ENCODE data around the gene FLT4.

FLT4 gene

DNA sequence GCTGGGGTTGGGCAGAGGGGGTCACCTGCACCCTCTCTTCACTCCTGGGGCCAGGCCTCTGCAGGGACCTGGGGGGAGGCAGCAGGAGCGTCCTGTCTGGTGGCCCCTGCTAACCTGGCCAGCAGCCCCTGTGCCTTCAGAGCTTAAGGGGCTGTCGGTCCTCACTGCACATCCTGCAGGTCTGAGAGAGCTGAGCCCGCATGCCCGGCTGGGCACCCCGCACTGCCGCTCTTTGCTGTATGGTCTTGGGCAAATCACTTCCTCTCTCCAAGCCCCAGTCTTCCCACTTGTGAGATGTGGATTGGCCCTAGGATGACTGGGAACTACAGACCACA is 7.9 kb downstream of the FLT4 start:
- no peaks in the 10 kb centered on the region for H3K9me3 ChIP-seq
- H3K4me3 ChIP-seq (ENCODE audit: low read depth in 1 of 2, low read length in 1 of 2): no peak overlapping the region
- TF ChIP-seq, protein P1, sequence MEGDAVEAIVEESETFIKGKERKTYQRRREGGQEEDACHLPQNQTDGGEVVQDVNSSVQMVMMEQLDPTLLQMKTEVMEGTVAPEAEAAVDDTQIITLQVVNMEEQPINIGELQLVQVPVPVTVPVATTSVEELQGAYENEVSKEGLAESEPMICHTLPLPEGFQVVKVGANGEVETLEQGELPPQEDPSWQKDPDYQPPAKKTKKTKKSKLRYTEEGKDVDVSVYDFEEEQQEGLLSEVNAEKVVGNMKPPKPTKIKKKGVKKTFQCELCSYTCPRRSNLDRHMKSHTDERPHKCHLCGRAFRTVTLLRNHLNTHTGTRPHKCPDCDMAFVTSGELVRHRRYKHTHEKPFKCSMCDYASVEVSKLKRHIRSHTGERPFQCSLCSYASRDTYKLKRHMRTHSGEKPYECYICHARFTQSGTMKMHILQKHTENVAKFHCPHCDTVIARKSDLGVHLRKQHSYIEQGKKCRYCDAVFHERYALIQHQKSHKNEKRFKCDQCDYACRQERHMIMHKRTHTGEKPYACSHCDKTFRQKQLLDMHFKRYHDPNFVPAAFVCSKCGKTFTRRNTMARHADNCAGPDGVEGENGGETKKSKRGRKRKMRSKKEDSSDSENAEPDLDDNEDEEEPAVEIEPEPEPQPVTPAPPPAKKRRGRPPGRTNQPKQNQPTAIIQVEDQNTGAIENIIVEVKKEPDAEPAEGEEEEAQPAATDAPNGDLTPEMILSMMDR (IDR thresholded peaks at IDR 0.05): no peak
- no peaks in the 10 kb centered on the region for H3K4me1 ChIP-seq (ENCODE audit: control insufficient read depth in 1 of 2, insufficient read depth in 1 of 2, low read depth in 1 of 2, low read length in 1 of 2)
- H3K36me3 ChIP-seq: no peaks in the 10 kb centered on the region
- no peak overlapping the region for H3K27ac ChIP-seq
- H3K27me3 ChIP-seq: peaks cover 27% of the 10 kb centered on the region

DNA sequence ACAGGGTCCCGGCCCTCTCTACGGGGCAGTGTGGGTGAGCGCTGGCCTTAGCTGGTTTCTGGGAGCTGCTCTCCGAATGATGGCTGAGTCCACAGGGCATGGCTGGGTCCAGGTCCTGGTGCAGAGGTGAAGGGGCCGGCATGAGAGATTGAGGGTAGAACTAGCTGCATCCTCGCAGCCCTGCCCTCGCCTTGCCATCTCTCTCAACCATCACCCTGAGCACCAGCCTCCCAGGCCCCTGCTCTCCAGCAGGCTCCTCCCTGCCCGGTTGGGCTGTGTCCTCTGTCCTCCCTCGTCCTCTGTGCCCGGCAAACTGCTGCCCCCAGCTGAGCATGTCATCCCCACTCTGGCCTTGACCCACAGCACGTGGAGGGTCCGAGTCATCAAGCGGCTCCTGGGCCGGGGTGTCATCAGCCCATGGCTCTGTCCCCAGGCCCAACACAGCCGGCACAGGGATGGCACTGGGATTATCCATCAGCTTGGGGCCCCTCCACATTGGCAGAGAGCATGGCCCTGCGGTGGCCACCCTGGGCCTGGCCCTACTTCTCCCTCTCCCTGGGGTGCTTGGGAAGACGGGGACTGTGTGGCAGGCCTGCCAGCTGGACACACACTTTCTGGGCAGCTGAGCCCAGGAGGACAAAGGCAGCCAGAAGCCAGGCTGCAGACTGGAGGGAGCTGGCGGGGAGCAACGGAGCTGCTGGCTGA is 8.4 kb downstream of the FLT4 start:
- H3K9me3 ChIP-seq: no peaks in the 10 kb centered on the region
- no peaks in the 10 kb centered on the region for H3K4me1 ChIP-seq (ENCODE audit: control insufficient read depth in 1 of 2, insufficient read depth in 1 of 2, low read depth in 1 of 2, low read length in 1 of 2)
- no peak overlapping the region for H3K27ac ChIP-seq
- H3K36me3 ChIP-seq: no peaks in the 10 kb centered on the region
- no peak overlapping the region for H3K4me3 ChIP-seq (ENCODE audit: low read depth in 1 of 2, low read length in 1 of 2)
- TF ChIP-seq, protein P1 (IDR thresholded peaks at IDR 0.05): no peak
- H3K27me3 ChIP-seq: peaks cover 22% of the 10 kb centered on the region

DNA sequence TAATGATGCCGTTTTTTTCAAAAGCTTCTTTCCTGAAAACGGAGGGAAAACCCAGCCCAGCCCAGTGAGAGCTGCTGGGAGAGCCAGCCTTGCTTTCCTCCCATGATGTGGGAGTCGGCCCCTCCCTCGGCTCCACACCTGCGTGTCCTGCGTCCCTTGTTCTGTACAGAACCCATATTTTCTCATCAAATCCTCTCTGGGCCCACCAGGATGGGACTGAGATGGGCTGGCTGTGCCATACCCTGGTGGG is 8.9 kb downstream of the FLT4 start:
- TF ChIP-seq, protein P1 (IDR thresholded peaks at IDR 0.05): no peak
- Histone ChIP-seq H3K4me1 (ENCODE audit: control insufficient read depth in 1 of 2, insufficient read depth in 1 of 2, low read depth in 1 of 2, low read length in 1 of 2) (no peaks in the 10 kb centered on the region), H3K36me3 (no peaks in the 10 kb centered on the region), H3K9me3 (no peaks in the 10 kb centered on the region), H3K4me3 (ENCODE audit: low read depth in 1 of 2, low read length in 1 of 2) (no peak overlapping the region), H3K27ac (no peak overlapping the region), H3K27me3 (peaks cover 17% of the 10 kb centered on the region)

DNA sequence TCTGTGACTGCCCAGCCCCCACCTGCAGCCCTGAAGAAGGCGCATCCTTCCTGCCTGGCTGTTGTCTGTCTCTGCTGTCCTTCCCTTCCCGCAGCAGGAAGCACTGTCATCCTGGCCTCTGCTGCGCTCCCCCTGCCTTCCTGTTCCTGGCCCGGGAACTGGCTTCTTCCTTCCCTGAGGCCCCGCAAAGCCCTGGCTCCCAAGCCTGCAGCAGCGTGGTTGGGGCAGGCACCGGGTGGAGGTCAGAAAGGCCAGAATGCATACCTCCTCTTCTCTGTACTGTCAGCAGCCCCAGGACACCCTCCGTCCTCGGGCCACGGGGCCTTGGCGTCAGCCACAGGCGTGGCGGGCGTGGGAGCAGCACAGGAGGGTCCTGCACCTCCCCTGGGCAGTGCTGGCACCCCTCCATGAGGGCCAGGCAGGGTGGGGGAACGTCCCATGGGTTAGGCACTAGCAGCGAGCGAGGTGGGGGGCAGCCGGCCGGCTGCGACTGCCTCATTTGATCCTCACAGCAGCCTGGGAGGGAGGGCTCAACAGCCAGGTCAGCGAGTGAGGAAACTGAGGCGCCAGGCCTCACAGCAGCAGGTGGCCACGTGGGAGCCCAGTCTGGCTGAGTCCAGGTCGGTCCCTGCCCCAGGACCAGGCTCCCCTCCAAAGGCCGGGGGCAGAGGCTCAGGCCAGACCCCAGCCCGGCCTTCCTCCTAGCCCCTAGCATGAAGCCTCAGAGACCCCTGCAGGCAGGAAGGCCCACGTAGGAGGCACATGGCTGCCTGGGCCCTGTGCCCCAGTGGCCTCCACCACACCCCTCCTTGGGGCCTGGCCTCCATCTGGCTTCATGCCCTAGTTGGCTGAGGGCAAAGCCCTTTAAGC is 9.4 kb downstream of the FLT4 start:
- Histone ChIP-seq H3K9me3 (no peaks in the 10 kb centered on the region), H3K4me1 (ENCODE audit: control insufficient read depth in 1 of 2, insufficient read depth in 1 of 2, low read depth in 1 of 2, low read length in 1 of 2) (no peaks in the 10 kb centered on the region), H3K4me3 (ENCODE audit: low read depth in 1 of 2, low read length in 1 of 2) (no peak overlapping the region), H3K36me3 (no peaks in the 10 kb centered on the region), H3K27me3 (peaks cover 12% of the 10 kb centered on the region), H3K27ac (no peak overlapping the region)
- TF ChIP-seq, protein P1 (IDR thresholded peaks at IDR 0.05): no peak

DNA sequence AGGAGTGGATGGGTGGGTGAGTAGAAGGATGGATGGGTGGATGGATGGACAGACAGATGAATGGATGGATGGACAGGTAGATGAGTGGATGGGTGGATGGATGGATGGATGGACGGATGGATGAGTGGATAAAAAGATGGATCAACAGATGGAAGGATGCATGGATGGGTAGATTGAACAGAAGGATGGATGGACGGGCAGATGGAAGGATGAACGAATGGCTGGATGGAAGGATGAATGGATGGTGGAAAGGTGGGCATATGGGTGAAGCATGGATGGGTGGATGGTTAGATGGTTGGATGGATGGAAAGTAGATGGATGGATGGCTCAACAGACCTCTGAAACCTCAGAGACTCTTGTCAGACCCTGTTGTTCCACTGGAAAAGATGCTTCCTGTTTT is 10.1 kb downstream of the FLT4 start:
- H3K27me3 ChIP-seq: peaks cover 5% of the 10 kb centered on the region
- no peak overlapping the region for H3K27ac ChIP-seq

More for the DNA sequence above, 10.1 kb downstream of the FLT4 start:
- Histone ChIP-seq H3K9me3 (no peaks in the 10 kb centered on the region), H3K36me3 (no peaks in the 10 kb centered on the region), H3K4me3 (ENCODE audit: low read depth in 1 of 2, low read length in 1 of 2) (no peak overlapping the region), H3K4me1 (ENCODE audit: control insufficient read depth in 1 of 2, insufficient read depth in 1 of 2, low read depth in 1 of 2, low read length in 1 of 2) (no peaks in the 10 kb centered on the region)
- TF ChIP-seq, protein P1 (IDR thresholded peaks at IDR 0.05): no peak
